Hindlimb muscle (tissue), 1 donor: ENCODE measurements around the gene MGAT4A. TPM values are rescaled to one million over a fixed set of nuclear protein-coding genes. Genes with fewer than 3 reads are reported as not detected.

Experiments used
- DNase-seq: peaks from one replicate; pipeline ENCODE4 v3.0.0-alpha.2; 2013
- polyA plus RNA-seq: library from polyadenylated mRNA; unstranded; fragments of 120-200 nt; gene quantifications from one replicate; pipeline ENCODE4 v1.2.1, GENCODE V29; 2013; ENCODE audit not compliant: insufficient read length

The MGAT4A gene
- polyA plus RNA-seq, 1 donor = 4.8 TPM

- DNase-seq = no peak
Observed at GRCh38 chr2:98658816-98659490, 72.0 kb downstream of the MGAT4A start.

GRCh38 chr2:98656800-98657199, 74.1 kb downstream of the MGAT4A start:
- DNase-seq = no peak

- no peak for DNase-seq
Observed at GRCh38 chr2:98654699-98655495, 76.0 kb downstream of the MGAT4A start.

DNA sequence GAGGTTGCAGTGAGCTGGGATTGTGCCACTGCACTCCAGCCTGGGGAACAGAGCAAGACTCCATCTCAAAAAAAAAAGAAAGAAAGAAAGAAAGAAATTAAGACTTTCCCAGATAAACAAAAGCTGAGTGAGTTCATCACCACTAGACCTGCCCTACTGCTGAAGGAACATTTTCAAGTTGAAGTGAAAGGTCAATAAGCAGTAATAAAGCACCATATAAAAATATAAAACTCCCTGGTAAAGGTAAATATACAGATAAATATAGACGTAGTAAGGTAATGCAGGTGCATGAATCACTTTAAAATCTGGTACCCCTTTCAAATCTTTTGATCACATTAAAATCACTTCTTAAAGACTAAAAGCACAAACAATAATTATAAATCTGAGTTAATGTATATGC, 79.9 kb downstream of the MGAT4A start:
- no peak for DNase-seq

DNA sequence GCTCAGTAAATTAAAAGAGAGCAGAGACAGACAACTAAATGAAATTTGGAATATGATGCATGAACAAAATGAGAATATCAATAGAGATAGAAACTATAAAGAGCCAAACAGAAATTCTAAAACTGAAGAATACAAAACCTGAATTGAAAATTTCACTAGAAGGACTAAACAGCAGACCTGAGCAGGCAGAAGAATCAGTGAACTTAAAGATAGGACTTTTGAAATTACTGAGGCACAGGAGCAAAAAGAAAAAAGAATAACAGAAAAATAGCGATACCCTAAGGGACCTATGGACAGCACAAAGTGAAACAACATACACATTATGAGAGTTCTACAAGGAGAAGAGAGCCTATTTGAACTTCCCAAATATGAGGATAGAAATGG, 80.9 kb downstream of the MGAT4A start:
- DNase-seq = no peak

DNA sequence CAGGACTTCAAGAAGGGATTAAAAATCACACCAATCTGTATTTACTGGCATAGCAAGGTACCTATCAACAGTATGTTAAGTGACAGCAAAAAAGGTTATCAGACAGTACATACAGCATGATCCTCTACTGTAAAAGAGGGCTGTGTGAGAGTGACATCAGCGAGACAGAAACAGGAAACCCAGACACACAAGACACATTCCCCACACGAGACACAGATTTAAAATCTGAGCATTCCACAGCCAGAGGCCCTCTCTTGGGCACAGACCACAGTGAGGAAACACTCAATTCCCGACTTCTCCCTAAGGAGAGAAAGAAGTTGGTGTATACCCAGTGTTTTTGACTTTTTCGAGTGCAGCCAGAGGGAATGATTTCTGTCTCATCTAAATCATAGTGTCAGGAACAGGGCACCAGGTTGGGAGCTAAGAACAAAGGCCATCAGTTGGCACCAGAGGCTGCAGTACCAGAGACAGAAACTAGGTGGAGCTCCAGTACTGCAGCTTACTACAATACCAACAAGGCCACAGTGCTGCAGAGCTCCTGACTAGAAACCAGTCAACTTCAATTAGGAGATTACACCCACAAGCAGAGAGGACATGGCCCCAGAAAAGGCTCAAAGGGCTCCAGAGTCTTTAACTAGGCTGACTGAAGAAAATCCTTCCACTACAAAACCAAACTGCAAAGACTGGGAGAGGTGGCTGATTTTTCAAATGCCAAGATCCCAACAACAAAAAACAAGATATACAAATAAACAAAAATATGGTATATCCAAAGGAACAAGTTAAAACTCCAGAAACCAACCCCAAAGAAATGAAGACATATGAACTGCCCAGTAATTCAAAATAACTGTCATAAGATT, 81.6 kb downstream of the MGAT4A start:
- DNase-seq = peak; percentile 72

DNA sequence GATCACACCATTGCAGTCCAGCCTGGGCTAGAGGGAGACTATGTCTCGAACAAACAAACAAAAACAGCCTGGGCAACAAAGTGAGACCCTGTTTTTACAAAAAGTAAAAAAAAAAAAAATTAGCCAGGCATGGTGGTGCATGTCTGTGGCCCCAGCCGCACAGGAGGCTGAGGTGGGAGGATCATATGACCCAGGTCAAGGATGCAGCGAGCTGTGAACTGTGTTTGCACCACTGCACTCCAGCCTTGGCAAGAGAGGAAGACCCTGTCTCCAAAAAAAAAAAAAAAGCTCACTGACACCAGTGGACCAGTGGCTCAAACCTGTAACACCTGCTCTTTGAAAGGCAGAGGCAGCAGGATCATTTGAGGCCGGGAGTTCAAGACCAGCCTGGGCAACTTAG, 82.5 kb downstream of the MGAT4A start:
- DNase-seq = no peak

DNA sequence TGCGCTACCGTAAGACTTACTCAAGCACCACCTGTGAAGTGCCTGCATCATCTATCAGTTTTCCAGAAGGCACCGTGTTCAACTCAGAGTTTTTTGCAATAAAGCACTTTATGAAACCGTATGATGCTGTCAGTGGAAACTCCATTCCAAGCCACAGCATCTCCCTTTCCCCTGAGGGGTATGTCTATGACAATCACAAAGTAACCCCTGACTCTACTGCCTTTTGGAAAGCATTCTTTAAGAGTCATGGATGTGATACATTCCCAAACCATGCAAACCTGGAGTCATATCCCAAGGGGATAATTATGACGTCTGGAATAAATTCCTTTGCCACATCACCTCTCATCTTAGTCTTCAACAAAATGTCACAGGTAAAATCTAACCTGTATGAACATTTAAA, 83.3 kb downstream of the MGAT4A start:
- no peak for DNase-seq

- no peak for DNase-seq
Observed at GRCh38 chr2:98643496-98644100, 87.3 kb downstream of the MGAT4A start.

DNA sequence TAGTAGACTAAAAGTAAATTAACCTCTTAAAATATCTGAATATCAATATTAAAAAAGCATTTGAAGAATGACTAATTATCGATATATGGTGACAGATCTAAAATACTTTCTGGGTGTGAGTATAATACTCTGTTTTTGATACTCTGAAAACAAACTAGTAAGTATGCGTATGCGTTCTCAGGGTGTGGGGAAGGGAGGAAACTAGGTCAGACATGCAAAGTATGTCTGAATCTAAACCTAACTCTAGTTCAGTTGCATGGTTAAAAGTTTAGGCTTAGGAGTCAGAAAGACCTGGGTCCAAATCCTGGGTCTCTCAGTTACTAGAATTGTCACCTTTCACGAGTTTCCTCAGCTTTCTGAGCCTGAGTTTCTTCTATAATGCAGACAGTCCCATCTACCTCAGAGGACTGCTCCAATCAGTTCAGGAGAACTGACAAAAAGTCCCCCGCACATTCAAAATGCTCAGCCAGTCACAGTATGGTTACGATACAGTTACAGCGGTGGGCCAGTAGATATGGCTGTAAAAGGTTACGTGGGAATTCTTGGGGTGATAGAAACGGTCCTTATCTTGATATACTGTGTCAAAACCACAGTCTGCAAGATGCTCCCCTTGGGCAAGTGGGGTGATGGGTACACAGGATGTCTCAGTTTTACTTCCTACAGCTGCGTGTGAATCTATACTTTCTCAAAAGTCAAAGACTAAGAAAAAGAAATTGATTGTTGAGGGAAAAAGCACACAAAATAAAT, 93.4 kb downstream of the MGAT4A start:
- no peak for DNase-seq

DNA sequence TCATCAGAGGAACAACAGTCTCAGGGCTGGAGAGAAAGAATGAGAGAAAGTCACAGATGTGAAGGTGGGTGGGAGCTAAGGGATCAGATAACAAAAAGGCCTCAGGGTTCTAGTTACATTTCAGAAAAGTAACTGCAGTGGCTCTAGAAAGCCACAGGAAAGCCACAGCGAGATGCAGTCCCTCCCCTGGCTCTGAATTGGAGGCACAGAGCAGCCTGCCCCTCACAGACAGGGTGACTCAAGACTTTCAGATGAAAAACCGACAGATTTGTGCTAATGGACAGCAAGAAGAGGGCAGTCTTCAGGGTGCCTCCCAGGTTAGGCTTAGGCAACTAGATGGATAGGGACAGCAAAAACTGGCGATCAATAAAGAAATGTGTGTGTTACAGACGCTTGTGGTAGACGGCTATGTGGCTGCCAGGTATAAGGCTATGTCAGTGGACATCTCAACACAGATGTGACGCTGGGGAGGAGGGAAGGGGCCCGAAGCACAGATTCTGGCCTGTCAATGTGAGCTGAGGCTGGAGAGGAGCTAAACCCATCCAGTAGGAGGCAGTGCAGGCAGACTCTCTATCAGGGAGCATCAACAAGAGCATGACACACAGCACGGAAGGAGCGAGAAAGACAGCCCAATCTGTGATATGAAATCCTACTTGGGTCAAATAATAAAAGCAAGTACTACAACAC, 96.4 kb downstream of the MGAT4A start:
- no peak for DNase-seq

DNA sequence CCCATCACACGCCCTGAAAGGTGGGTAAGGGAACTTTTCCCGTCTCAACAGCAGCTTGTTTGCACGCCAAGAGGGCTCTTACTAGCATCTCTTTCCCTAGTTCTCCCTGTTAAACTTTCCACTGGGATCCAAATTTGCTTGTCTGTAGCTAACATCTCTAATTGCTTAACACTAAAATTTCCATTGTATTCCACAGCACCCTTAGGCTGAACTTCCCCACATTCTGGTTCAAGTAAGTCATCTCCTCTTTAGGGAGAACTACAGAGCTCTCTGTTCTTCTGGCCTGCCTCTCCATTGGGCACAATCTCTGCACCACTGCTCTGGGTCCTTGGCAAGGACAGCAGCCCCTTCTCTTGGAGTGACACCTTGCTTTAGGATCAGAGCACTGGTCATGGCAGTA, 98.6 kb downstream of the MGAT4A start:
- no peak for DNase-seq

GRCh38 chr2:98623657-98624056, 107.3 kb downstream of the MGAT4A start:
- no peak for DNase-seq

DNA sequence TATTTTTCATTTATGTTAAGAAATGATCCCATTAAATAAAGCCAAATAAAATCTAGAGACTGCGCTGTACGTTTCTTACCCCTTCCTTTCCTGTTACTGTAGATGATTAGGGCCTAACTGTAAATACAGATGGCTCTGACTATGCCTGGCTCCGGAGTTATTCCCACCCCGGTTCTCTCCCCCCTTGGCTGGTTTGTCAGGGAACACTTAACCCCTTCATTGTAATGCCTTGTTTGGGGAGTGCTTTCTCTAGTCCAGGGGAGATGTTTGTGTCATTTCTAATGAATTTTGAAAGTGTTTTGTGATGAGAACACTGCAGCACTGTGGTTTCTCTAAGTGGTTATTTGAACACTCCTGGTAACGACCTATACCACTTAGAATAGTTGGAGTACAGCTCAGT, 113.8 kb downstream of the MGAT4A start:
- no peak for DNase-seq

DNA sequence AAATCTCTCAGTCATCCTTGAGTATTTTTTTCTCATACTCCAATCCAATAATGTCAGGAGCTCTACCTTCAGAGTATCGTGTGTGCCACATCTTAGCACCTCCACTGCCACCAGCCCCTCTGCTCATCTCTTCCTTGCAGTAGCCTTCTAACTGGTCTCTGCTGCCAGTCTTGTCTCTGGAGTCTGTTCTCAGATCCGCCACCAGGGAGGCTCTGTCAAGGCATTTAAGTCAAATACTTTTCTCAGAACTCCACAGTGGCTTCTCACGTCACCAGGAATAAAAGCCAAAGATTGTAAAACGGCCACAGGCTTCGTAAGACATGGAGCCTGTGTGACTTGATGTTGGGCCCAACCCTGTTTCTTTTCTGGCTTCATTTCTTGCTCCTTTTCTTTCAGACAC, 115.5 kb downstream of the MGAT4A start:
- DNase-seq = no peak

DNA sequence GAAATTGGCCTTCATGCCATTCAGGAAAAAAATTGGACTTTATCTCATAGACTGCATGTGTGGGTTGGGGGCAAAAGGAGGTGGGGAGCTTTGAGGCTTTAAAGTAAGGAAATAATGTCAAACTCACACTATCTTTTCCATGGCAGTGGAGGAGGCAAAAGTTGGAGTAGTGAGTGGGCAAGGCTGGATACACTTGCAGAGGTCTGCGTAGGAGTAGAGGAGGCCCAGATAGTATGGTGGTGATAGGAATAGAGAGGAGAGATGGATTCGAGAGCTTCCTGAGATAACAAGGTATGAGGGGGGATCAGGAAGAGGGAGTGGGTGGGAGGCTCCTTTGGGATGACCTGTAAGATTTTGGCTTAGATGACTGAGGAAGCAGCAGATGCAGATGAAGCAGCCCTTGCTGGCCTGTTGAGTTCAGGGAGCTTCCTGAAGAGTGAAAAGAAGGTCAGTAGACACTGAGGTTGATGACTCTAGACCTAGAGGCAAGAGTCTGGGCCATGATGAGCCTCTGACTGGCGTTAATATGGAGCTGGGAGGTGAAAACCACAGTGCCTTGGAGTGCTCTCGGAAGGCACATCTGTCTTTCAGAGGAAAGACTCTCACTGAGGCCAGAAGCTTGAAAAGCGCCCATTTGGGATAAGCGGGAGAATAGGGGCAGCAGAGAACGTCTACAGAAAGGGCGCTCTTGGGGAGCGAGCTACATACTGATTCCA, 116.8 kb downstream of the MGAT4A start:
- DNase-seq = no peak

GRCh38 chr2:98608962-98609604, 121.8 kb downstream of the MGAT4A start:
- peak; percentile 17 for DNase-seq

DNA sequence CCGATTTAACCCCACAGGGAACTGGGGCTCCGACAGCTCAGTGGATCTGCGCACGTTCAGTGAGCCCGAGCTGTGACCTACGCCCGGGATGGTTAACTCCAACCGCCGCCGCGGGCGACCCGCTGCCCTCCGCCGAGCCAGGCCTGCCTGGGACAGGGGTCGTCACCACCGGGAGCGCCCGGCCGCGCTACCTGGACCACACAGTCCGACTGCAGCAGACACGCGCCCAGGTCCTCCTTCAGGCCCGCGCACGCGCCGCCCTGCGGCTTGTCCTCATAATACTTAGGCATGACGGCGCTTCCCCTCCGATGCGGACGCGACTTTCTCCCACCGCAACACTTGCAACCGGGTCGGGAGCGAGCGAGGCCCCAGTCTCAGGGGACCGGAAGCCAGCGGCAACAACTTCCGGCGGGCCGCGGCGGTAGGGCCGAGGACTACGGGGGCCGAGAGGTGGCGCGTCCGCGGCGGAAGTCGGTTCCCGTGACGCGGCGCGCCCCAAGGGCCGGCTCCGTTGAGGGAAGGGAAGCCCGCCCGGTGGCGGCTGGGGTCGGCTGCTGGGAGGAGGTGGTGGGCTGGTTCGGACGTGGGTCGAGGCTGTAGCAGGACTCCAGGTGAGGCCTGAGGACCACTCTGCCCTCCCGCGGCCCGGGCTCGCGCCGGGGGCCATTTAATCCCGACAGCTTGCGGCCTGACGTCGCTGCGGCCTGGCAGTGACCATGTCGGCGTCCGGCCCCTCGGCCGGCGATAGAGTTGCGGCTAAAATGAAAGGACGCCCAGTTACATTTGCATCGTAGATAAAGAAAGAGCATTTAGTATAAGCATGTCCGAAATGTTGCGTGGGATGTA, 122.6 kb downstream of the MGAT4A start, which contains the start of the genes COA5 and UNC50:
Gene COA5 (minus strand): TSS at position 397 of the 846 bp plus-strand sequence. CDS start 107 bp downstream, at position 290.
Gene UNC50 (plus strand): TSS at position 474 of the 846 bp plus-strand sequence. CDS start 1,171 bp downstream, outside the sequence.
- DNase-seq = peak; percentile 93

GRCh38 chr2:98607741-98608115, 123.2 kb downstream of the MGAT4A start:
- DNase-seq = no peak
